ENCODE measurements around the gene MSX2. TPM values are rescaled to one million over a fixed set of nuclear protein-coding genes. Genes with fewer than 3 reads are reported as not detected.

The MSX2 gene
- total and polyA plus RNA-seq, 2 of the 8 experiments (the other 6 are each of a cell fraction or from before 2014, with no cell fraction given) = 0.24 to 0.47 TPM

DNA sequence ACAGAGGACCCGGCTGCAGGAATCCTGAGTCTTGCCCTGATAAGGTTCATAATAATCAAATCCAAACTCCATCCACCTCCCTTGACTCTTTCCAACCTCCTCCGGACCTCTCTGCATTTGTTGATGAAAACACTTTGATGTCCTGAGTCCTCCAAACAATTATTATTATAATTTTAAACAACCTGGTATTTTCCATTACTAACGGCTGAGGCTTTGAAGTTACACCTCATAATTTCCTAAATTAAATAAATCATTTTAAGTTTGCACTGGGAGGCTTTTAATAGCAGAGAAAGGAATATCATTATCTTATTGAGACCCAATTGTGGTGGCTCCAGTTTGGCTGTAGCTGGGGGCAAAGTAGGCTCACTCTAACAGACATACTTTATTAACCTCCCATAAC, 9.5 kb downstream of the MSX2 start (continued):
- TF ChIP-seq KDM4A (IDR thresholded peaks at IDR 0.05; ENCODE audit: low read depth, low read length, severe bottlenecking) (no peak), TAF7 (optimal IDR thresholded peaks at IDR 0.05; ENCODE audit: borderline replicate concordance, low read depth, low read length) (no peak), RFX5 (IDR thresholded peaks at IDR 0.05; ENCODE audit: borderline replicate concordance, low read depth, low read length) (no peak), EZH2 (IDR thresholded peaks at IDR 0.05; ENCODE audit: low read depth, low read length, severe bottlenecking) (no peak), CTBP2 (IDR thresholded peaks at IDR 0.05; ENCODE audit: borderline replicate concordance, insufficient read depth, insufficient read length, low read length) (no peak), BRCA1 (IDR thresholded peaks at IDR 0.05; ENCODE audit: low read depth, low read length) (no peak)
